Endothelial cell of umbilical vein (primary cell): ENCODE data around the gene CRYGS. TPM values are rescaled to one million over a fixed set of nuclear protein-coding genes. Genes with fewer than 3 reads are reported as not detected.

Experiments
- BruUV-seq: library from RNA; stranded (reverse); fragments of 400-500 nt; replicated peaks from 2 replicates; lab custom pipeline; 2021; lab: Mats Ljungman, UMichigan
- CTCF ChIA-PET: fragments of 300-600, 350-600 bp; sonication (Branson Sonifier 250); formaldehyde crosslinking; loops from one replicate; lab custom pipeline; 2021; ENCODE audit warnings: antibody characterized with exemption, inconsistent platforms; lab: Charles Lee
- POLR2A ChIA-PET: fragments of 300-600, 350-600 bp; sonication (Branson Sonifier 250); formaldehyde crosslinking; loops from one replicate; lab custom pipeline; 2021; ENCODE audit warnings: antibody characterized with exemption, inconsistent platforms; lab: Charles Lee
- DNase-seq: peaks from one replicate; pipeline ENCODE4 v3.0.0-alpha.2; 2011; ENCODE audit warnings: low read depth, low spot score
- FAIRE-seq: peaks from 2 replicates; lab custom pipeline; 2011; peaks lifted over from hg19 to GRCh38; lab: Jason Lieb, UNC
- H2AFZ ChIP-seq: 2 replicates; pipeline ENCODE4 v1.6.0; 2012; ENCODE audit warnings: low read depth, low read length, control low read depth, inconsistent platforms
- H3K27ac ChIP-seq: 2 replicates; pipeline ENCODE4 v1.5.1; 2011; ENCODE audit warnings: low read depth, mild to moderate bottlenecking, control low read depth, low read length, moderate library complexity; ENCODE audit not compliant: insufficient read depth
- H3K27me3 ChIP-seq, 2 experiments: 2 replicates each; pipeline versions ENCODE4 v1.6.0 to v1.6.1; 2011; ENCODE audit warnings: low read length in 2 of 2, mixed read lengths in 1 of 2; ENCODE audit not compliant: control insufficient read depth in 2 of 2, insufficient read depth in 2 of 2
- H3K36me3 ChIP-seq, 2 experiments: 2 replicates in 1 of 2; 3 replicates in 1 of 2; pipeline ENCODE4 v1.5.1; 2011; ENCODE audit warnings: low read length in 2 of 2, mild to moderate bottlenecking in 1 of 2, moderate library complexity in 1 of 2; ENCODE audit not compliant: control insufficient read depth in 2 of 2, insufficient read depth in 2 of 2; ENCODE audit errors: extremely low read depth in 1 of 2
- H3K4me1 ChIP-seq: 3 replicates; pipeline ENCODE4 v1.5.1; 2011; ENCODE audit warnings: mild to moderate bottlenecking, low read length; ENCODE audit not compliant: control insufficient read depth, insufficient read depth; ENCODE audit errors: extremely low read depth
- H3K4me2 ChIP-seq: 2 replicates; pipeline ENCODE4 v1.6.1; 2011; ENCODE audit warnings: low read length, control low read depth, mixed read lengths; ENCODE audit not compliant: insufficient read depth
- H3K4me3 ChIP-seq, 3 experiments: fragments of 200-600 bp in 1 of 3; sonication (generic), shearing (Covaris generic) in 1 of 3; replicated peaks in 1 of 3; 2 replicates each; pipeline ENCODE4 v1.5.1; 2011 to 2016; ENCODE audit warnings: control low read depth in 3 of 3, low read length in 3 of 3, mild to moderate bottlenecking in 2 of 3, inconsistent platforms in 1 of 3, low read depth in 1 of 3, moderate library complexity in 1 of 3; ENCODE audit not compliant: insufficient read depth in 1 of 3
- H3K79me2 ChIP-seq: 2 replicates; pipeline ENCODE4 v1.6.0; 2012; ENCODE audit warnings: low read length, inconsistent platforms; ENCODE audit not compliant: control insufficient read depth, insufficient read depth
- H3K9ac ChIP-seq: replicated peaks from 2 replicates; pipeline ENCODE3; 2011; ENCODE audit warnings: low read length, control low read depth; ENCODE audit not compliant: insufficient read depth; ENCODE audit errors: extremely low read depth
- H3K9me1 ChIP-seq: replicated peaks from 3 replicates; pipeline ENCODE4 v1.6.0; 2011; ENCODE audit warnings: mild to moderate bottlenecking, low read length; ENCODE audit not compliant: control insufficient read depth, insufficient read depth; ENCODE audit errors: extremely low read depth
- H3K9me3 ChIP-seq: replicated peaks from 2 replicates; pipeline ENCODE4 v1.5.1; 2012; ENCODE audit warnings: low read length, inconsistent platforms; ENCODE audit not compliant: control insufficient read depth, insufficient read depth
- H4K20me1 ChIP-seq: replicated peaks from 2 replicates; pipeline ENCODE3; 2011; ENCODE audit warnings: mild to moderate bottlenecking, low read length; ENCODE audit not compliant: control insufficient read depth, insufficient read depth; ENCODE audit errors: extremely low read depth
- CTCF ChIP-seq, 2 donors: IDR thresholded peaks; 1 replicate in 1 of 2; 2 replicates in 1 of 2; pipeline ENCODE4 v1.5.1; 2011; ENCODE audit warnings: low read length in 2 of 2, mild to moderate bottlenecking in 2 of 2, moderate library complexity in 2 of 2, control low read depth in 1 of 2, inconsistent platforms in 1 of 2, low read depth in 1 of 2; ENCODE audit not compliant: insufficient read depth in 1 of 2; ENCODE audit errors: extremely low read depth in 1 of 2
- EZH2 ChIP-seq: IDR thresholded peaks from 2 replicates; pipeline ENCODE4 v1.6.1; 2012; ENCODE audit warnings: borderline replicate concordance, low read depth, mild to moderate bottlenecking, moderate library complexity, low read length, inconsistent platforms; ENCODE audit not compliant: severe bottlenecking
- GATA2 ChIP-seq: IDR thresholded peaks from 2 replicates; pipeline ENCODE4 v1.7.0; 2011; ENCODE audit warnings: low read depth, mild to moderate bottlenecking, moderate library complexity, mixed read lengths, low read length; ENCODE audit not compliant: insufficient read length, insufficient read depth
- JUN ChIP-seq: IDR thresholded peaks from 2 replicates; pipeline ENCODE4 v1.6.1; 2011; ENCODE audit warnings: borderline replicate concordance, low read depth; ENCODE audit not compliant: insufficient read length, insufficient read depth
- POLR2A ChIP-seq: IDR thresholded peaks from 2 replicates; pipeline ENCODE4 v1.6.1; 2012; ENCODE audit warnings: low read depth, mild to moderate bottlenecking, control low read depth, low read length
- POLR2AphosphoS5 ChIP-seq: IDR thresholded peaks from 2 replicates; pipeline ENCODE4 v1.6.1; 2012; ENCODE audit warnings: low read depth, mild to moderate bottlenecking, control low read depth, low read length, moderate library complexity; ENCODE audit not compliant: insufficient read depth
- dilution Hi-C: fragments of 300-500 bp; cut with MboI; formaldehyde crosslinking; loops from one replicate; pipeline ENCODE4 v1.15.0; 2019; ENCODE audit warnings: low sequenced_read_pairs; ENCODE audit not compliant: extremely low pct_ligation_motif_present
- intact Hi-C: fragments of 100-400 bp; cut with micrococcal nuclease; formaldehyde crosslinking; loops from one replicate; pipeline ENCODE4 v1.10.0; 2022
- polyA plus RNA-seq, 4 experiments: library from polyadenylated mRNA; depleted of rRNA in 3 of 4; stranded (reverse) in 3 of 4; unstranded in 1 of 4; fragments of >200 nt; gene quantifications; 2 replicates each; pipeline versions ENCODE4 v1.2.1 to v1.2.3, GENCODE V29; 2011 to 2012; ENCODE audit warnings: missing spikeins in 1 of 4
- total RNA-seq: library from RNA; stranded (reverse); gene quantifications from 2 replicates; pipeline ENCODE4 v1.2.3, GENCODE V29; 2021

CRYGS gene
- total and polyA plus RNA-seq, 2 donors (not counting 3 experiments of a cell fraction or from before 2014, with no cell fraction given), result 5.0 TPM

GRCh38 chr3:186592682-186593081 is 48.5 kb upstream of the CRYGS start:
- Histone ChIP-seq H3K9me1 (no peaks in the 10 kb centered on the region), H3K27ac (no peak overlapping the region), H3K79me2 (no peaks in the 10 kb centered on the region), H3K36me3 (no peaks in the 10 kb centered on the region), H3K27me3 (no peaks in the 10 kb centered on the region), H3K4me3 (no peak overlapping the region), H3K4me1 (no peaks in the 10 kb centered on the region), H2AFZ (no peak overlapping the region), H3K9ac (no peak overlapping the region), H3K9me3 (no peaks in the 10 kb centered on the region), H3K4me2 (no peak overlapping the region), H4K20me1 (no peaks in the 10 kb centered on the region)
- intact Hi-C loops (no loop called here), dilution Hi-C loops (no loop called here)
- ChIA-PET POLR2A (no interaction called here), CTCF (interaction anchor here (0.7 to 1.8 kb wide), 3 partner anchors 16 to 25 kb away, joined by 3 to 9 read pairs (median 4); no protein-coding TSS in a partner anchor)
- TF ChIP-seq POLR2AphosphoS5 (no peak), EZH2 (no peak), POLR2A (no peak), CTCF (IDR thresholded peaks at IDR 0.05; ENCODE audit: extremely low read depth in 1 of 2, insufficient read depth in 1 of 2, low read depth in 1 of 2, low read length in 2 of 2) (no peak), JUN (no peak), GATA2 (no peak)
- no TSS peak for BruUV-seq
- FAIRE-seq, result no peak
- DNase-seq, result no peak
